ENCODE results near the gene NRP1. TPM values are rescaled to one million over a fixed set of nuclear protein-coding genes. Genes with fewer than 3 reads are reported as not detected.

NRP1 gene
- total RNA-seq, 4 donors from 2014 or later = 20.4 to 29.0 (median 22.1) TPM

GRCh38 chr10:33306126-33306525, 28.3 kb downstream of the NRP1 start:
- no peaks in the 10 kb centered on the region for H3K9me3 ChIP-seq
- ATAC-seq (no peak), DNase-seq (no peak)
- no peak for TF ChIP-seq CTCF (IDR thresholded peaks at IDR 0.05 in 4 of 5, conservative IDR thresholded peaks at IDR 0.05 in 1 of 5)
- H3K27me3 ChIP-seq = no peaks in the 10 kb centered on the region
- peaks cover 45 to 57% of the 10 kb centered on the region in 2 donors for H3K4me1 ChIP-seq
- intact Hi-C loops (cut with DNase I; ENCODE audit: low total_unique reads) (no loop called here), in situ Hi-C loops (cut with MboI; ENCODE audit: low sequenced_read_pairs in 4 of 4) (loop anchor here in 3 of 4 donors (25.0 kb wide), 2 partner anchors 94 to 1331 kb away; no protein-coding TSS in a partner anchor)
- no peak overlapping the region for H3K4me3 ChIP-seq
- peak overlapping the region in 3 of 4 donors; percentile 20 to 60 (median 57) for H3K27ac ChIP-seq
- H3K36me3 ChIP-seq = no peaks in the 10 kb centered on the region

- no peaks in the 10 kb centered on the region for H3K27me3 ChIP-seq
- H3K9me3 ChIP-seq = no peaks in the 10 kb centered on the region
- in situ Hi-C loops (cut with MboI; ENCODE audit: low sequenced_read_pairs in 4 of 4) = loop anchor here in 3 of 4 donors (25.0 kb wide), 2 partner anchors 92 to 1333 kb away; no protein-coding TSS in a partner anchor
- H3K4me3 ChIP-seq = no peak overlapping the region
- H3K36me3 ChIP-seq = no peaks in the 10 kb centered on the region
- peaks cover 55 to 64% of the 10 kb centered on the region in 2 donors for H3K4me1 ChIP-seq
- DNase-seq (no peak), ATAC-seq (no peak)
- peak overlapping the region; percentile 21 to 64 (median 57) for H3K27ac ChIP-seq
- TF ChIP-seq CTCF (IDR thresholded peaks at IDR 0.05 in 4 of 5, conservative IDR thresholded peaks at IDR 0.05 in 1 of 5) (no peak), POLR2A (IDR thresholded peaks at IDR 0.05) (no peak)
- intact Hi-C loops (cut with DNase I; ENCODE audit: low total_unique reads) = no loop called here
Observed at GRCh38 chr10:33304423-33305225, 29.8 kb downstream of the NRP1 start.

- peak overlapping the region; percentile 11 to 64 (median 57) for H3K27ac ChIP-seq
- no peaks in the 10 kb centered on the region for H3K9me3 ChIP-seq
- no peaks in the 10 kb centered on the region for H3K27me3 ChIP-seq
- TF ChIP-seq CTCF (IDR thresholded peaks at IDR 0.05 in 4 of 5, conservative IDR thresholded peaks at IDR 0.05 in 1 of 5) (no peak), POLR2A (IDR thresholded peaks at IDR 0.05) (no peak)
- in situ Hi-C loops (cut with MboI; ENCODE audit: low sequenced_read_pairs in 4 of 4) (loop anchor here in 3 of 4 donors (25.0 kb wide), 2 partner anchors 92 to 1333 kb away; no protein-coding TSS in a partner anchor), intact Hi-C loops (cut with DNase I; ENCODE audit: low total_unique reads) (no loop called here)
- peaks cover 62 to 71% of the 10 kb centered on the region in 2 donors for H3K4me1 ChIP-seq
- no peaks in the 10 kb centered on the region for H3K36me3 ChIP-seq
- DNase-seq = no peak
- no peak for ATAC-seq
- H3K4me3 ChIP-seq = no peak overlapping the region
Observed at GRCh38 chr10:33303988-33304387, 30.5 kb downstream of the NRP1 start.

GRCh38 chr10:33302208-33302829, 32.1 kb downstream of the NRP1 start:
- peak overlapping the region; percentile 28 to 64 (median 57) for H3K27ac ChIP-seq
- no peaks in the 10 kb centered on the region for H3K36me3 ChIP-seq
- no peak for TF ChIP-seq CTCF (IDR thresholded peaks at IDR 0.05 in 4 of 5, conservative IDR thresholded peaks at IDR 0.05 in 1 of 5)
- intact Hi-C loops (cut with DNase I; ENCODE audit: low total_unique reads) (no loop called here), in situ Hi-C loops (cut with MboI; ENCODE audit: low sequenced_read_pairs in 4 of 4) (loop anchor here in 3 of 4 donors (25.0 kb wide), 2 partner anchors 90 to 1335 kb away; no protein-coding TSS in a partner anchor)
- no peaks in the 10 kb centered on the region for H3K9me3 ChIP-seq
- peaks cover 76 to 85% of the 10 kb centered on the region in 2 donors for H3K4me1 ChIP-seq
- DNase-seq = no peak
- no peaks in the 10 kb centered on the region for H3K27me3 ChIP-seq
- no peak overlapping the region for H3K4me3 ChIP-seq
- peak; percentile 30 to 51 for ATAC-seq
